ENCODE measurements around the gene ZNF385B.

ZNF385B gene

DNA sequence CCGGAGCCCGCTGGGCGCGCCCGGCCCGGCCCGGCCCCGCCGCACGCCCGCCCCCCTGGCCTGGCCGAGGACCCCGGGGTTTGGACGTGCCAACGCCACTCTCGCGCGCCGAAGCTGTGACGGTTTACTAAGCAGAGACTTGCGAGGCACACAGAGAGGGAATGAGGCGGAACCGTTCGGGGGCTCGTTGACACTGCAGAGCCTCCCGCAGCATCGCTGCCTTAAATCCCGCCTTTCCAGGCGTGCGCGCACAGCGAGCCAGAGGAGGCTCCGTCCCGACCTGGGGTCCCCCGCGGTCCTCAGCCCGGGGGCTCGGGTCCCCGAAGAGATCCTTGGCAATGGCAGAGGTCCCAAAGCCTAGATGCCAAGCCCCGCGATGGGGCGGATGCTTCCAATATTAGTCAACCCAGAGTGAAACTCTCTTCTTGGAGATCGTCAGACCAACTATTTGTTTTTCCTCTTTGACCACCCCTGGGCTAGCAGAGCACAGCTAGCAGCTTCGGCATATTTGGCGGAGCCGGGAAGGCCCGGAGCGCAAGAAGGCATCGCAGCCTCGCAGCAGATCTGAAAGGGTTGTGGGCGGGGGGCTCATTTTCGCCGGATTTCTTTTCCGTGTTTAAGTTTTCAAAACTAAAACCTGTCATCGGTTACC lies at the start of gene ZNF385B (continued):
- TF ChIP-seq ZBTB17 (tag by site-specific recombination; IDR thresholded peaks at IDR 0.05): peak; percentile 61
- TF ChIP-seq SETDB1 (IDR thresholded peaks at IDR 0.05; ENCODE audit: insufficient read length, low read length): no peak
- TF ChIP-seq, protein P1, sequence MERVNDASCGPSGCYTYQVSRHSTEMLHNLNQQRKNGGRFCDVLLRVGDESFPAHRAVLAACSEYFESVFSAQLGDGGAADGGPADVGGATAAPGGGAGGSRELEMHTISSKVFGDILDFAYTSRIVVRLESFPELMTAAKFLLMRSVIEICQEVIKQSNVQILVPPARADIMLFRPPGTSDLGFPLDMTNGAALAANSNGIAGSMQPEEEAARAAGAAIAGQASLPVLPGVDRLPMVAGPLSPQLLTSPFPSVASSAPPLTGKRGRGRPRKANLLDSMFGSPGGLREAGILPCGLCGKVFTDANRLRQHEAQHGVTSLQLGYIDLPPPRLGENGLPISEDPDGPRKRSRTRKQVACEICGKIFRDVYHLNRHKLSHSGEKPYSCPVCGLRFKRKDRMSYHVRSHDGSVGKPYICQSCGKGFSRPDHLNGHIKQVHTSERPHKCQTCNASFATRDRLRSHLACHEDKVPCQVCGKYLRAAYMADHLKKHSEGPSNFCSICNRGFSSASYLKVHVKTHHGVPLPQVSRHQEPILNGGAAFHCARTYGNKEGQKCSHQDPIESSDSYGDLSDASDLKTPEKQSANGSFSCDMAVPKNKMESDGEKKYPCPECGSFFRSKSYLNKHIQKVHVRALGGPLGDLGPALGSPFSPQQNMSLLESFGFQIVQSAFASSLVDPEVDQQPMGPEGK (tag by site-specific recombination; IDR thresholded peaks at IDR 0.05): peak; percentile 58; the same call in 1 of the 2 replicates
- no peak for TF ChIP-seq ZNF184 (tag by site-specific recombination; IDR thresholded peaks at IDR 0.05)
- no peak for TF ChIP-seq ZNF138 (tag by site-specific recombination; IDR thresholded peaks at IDR 0.05; ENCODE audit: borderline replicate concordance)
- no peak for TF ChIP-seq ZBTB1 (tag by site-specific recombination; IDR thresholded peaks at IDR 0.05)
- TF ChIP-seq ZNF692 (tag by site-specific recombination; IDR thresholded peaks at IDR 0.05): peak; percentile 83
- no peak for TF ChIP-seq ZNF660 (tag by site-specific recombination; IDR thresholded peaks at IDR 0.05)
- 0 out of 2 replicates have a peak, but pooled peaks have one; percentile 42 for TF ChIP-seq ZNF501 (tag by site-specific recombination; IDR thresholded peaks at IDR 0.05)
- TF ChIP-seq MEIS1 (CRISPR knock-in tag; IDR thresholded peaks at IDR 0.05; ENCODE audit: borderline replicate concordance): no peak
- 0 out of 2 replicates have a peak, but pooled peaks have one; percentile 26 for TF ChIP-seq KLF1 (tag by site-specific recombination; IDR thresholded peaks at IDR 0.05)
- 0 out of 2 replicates have a peak, but pooled peaks have one; percentile 23 for TF ChIP-seq SP3 (tag by site-specific recombination; IDR thresholded peaks at IDR 0.05)
- peak; percentile 56; the same call in 1 of the 2 replicates for TF ChIP-seq ZBTB20 (tag by site-specific recombination; IDR thresholded peaks at IDR 0.05)
- TF ChIP-seq ZNF394 (tag by site-specific recombination; IDR thresholded peaks at IDR 0.05; ENCODE audit: borderline replicate concordance): no peak
- TF ChIP-seq SCRT2 (tag by site-specific recombination; IDR thresholded peaks at IDR 0.05): no peak
- TF ChIP-seq RBAK (tag by site-specific recombination; IDR thresholded peaks at IDR 0.05): no peak
- TF ChIP-seq ZNF280D (tag by site-specific recombination; IDR thresholded peaks at IDR 0.05): no peak
- no peak for TF ChIP-seq ZXDB (tag by site-specific recombination; IDR thresholded peaks at IDR 0.05)
- no peak for TF ChIP-seq SALL2 (tag by site-specific recombination; IDR thresholded peaks at IDR 0.05; ENCODE audit: borderline replicate concordance)

- no peaks in the 10 kb centered on the region for H3K4me1 ChIP-seq (ENCODE audit: control insufficient read depth, insufficient read depth, low read length)
- no peak for TF ChIP-seq ZNF626 (tag by site-specific recombination; IDR thresholded peaks at IDR 0.05)
- TF ChIP-seq ZNF473 (tag by site-specific recombination; IDR thresholded peaks at IDR 0.05): no peak
- no peak for TF ChIP-seq SCRT2 (tag by site-specific recombination; IDR thresholded peaks at IDR 0.05)
- TF ChIP-seq ZNF837 (tag by site-specific recombination; IDR thresholded peaks at IDR 0.05): no peak
- no peak for TF ChIP-seq ZNF514 (tag by site-specific recombination; IDR thresholded peaks at IDR 0.05)
- no peak for TF ChIP-seq ZFP69B (tag by site-specific recombination; IDR thresholded peaks at IDR 0.05)
- no peak for TF ChIP-seq ZNF366 (tag by site-specific recombination; conservative IDR thresholded peaks at IDR 0.05)
- TF ChIP-seq ZNF23 (tag by site-specific recombination; IDR thresholded peaks at IDR 0.05; ENCODE audit: borderline replicate concordance): no peak
- no peak for TF ChIP-seq ZXDB (tag by site-specific recombination; IDR thresholded peaks at IDR 0.05)
- no peak for TF ChIP-seq SETDB1 (IDR thresholded peaks at IDR 0.05; ENCODE audit: insufficient read length, low read length)
- no peak for TF ChIP-seq GLIS1 (tag by site-specific recombination; IDR thresholded peaks at IDR 0.05)
- TF ChIP-seq ZNF274 (IDR thresholded peaks at IDR 0.05; ENCODE audit: low read length): no peak
- TF ChIP-seq ZNF274 (tag by site-specific recombination; IDR thresholded peaks at IDR 0.05; ENCODE audit: borderline replicate concordance): no peak
- no peak for TF ChIP-seq ZNF600 (tag by site-specific recombination; IDR thresholded peaks at IDR 0.05)
- no peak overlapping the region for H3K4me3 ChIP-seq (ENCODE audit: low read depth, low read length)
- H3K36me3 ChIP-seq (ENCODE audit: control insufficient read depth in 2 of 2, insufficient read depth in 1 of 2, low read length in 2 of 2): no peaks in the 10 kb centered on the region
- H3K27ac ChIP-seq (ENCODE audit: extremely low read depth, low read depth, low read length): no peak overlapping the region
- ChIA-PET CTCF (no interaction called here), POLR2A (no interaction called here)
- H3K9me3 ChIP-seq (ENCODE audit: control insufficient read depth, insufficient read depth, low read depth, low read length): no peaks in the 10 kb centered on the region
These were observed 49.3 kb upstream of the ZNF385B start for GRCh38 chr2:179910735-179911113.
